GM12801 (cell line): Measurements from ENCODE around the gene MAP3K4.

Experiments used
- CTCF ChIP-seq: IDR thresholded peaks from one replicate; pipeline ENCODE4 v1.5.1; 2011; ENCODE audit warnings: control low read depth; ENCODE audit not compliant: insufficient read length; ENCODE audit errors: extremely low read depth

The MAP3K4 gene

GRCh38 chr6:161038229-161039031 is 46.9 kb downstream of the MAP3K4 start:
- no peak for TF ChIP-seq CTCF

- TF ChIP-seq CTCF: no peak
These were observed 49.7 kb downstream of the MAP3K4 start for GRCh38 chr6:161041274-161041673.

- TF ChIP-seq CTCF: no peak
These were observed 52.8 kb downstream of the MAP3K4 start for GRCh38 chr6:161044335-161044734.

GRCh38 chr6:161048641-161049040 is 57.1 kb downstream of the MAP3K4 start:
- no peak for TF ChIP-seq CTCF

GRCh38 chr6:161050134-161050765 is 58.7 kb downstream of the MAP3K4 start:
- no peak for TF ChIP-seq CTCF

GRCh38 chr6:161053103-161053502 is 61.5 kb downstream of the MAP3K4 start:
- no peak for TF ChIP-seq CTCF

- TF ChIP-seq CTCF: no peak
These were observed 63.3 kb downstream of the MAP3K4 start for GRCh38 chr6:161054876-161055275.
